ENCODE data around the gene ARHGAP36. TPM values are rescaled to one million over a fixed set of nuclear protein-coding genes. Genes with fewer than 3 reads are reported as not detected.

The ARHGAP36 gene, protein sequence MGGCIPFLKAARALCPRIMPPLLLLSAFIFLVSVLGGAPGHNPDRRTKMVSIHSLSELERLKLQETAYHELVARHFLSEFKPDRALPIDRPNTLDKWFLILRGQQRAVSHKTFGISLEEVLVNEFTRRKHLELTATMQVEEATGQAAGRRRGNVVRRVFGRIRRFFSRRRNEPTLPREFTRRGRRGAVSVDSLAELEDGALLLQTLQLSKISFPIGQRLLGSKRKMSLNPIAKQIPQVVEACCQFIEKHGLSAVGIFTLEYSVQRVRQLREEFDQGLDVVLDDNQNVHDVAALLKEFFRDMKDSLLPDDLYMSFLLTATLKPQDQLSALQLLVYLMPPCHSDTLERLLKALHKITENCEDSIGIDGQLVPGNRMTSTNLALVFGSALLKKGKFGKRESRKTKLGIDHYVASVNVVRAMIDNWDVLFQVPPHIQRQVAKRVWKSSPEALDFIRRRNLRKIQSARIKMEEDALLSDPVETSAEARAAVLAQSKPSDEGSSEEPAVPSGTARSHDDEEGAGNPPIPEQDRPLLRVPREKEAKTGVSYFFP
- not detected in 2 replicates for total RNA-seq

GRCh38 chrX:131058136-131058868 lies at the start of gene ARHGAP36:
TSS of gene ARHGAP36 (plus strand) at chrX:131058346. CDS start at chrX:131081666, 23,320 bp downstream.

Other genes with a start within 250 kb of the ARHGAP36 start
- 10.3 and 11.6 TPM in 2 replicates for gene ENOX2, start 155.1 kb upstream of the ARHGAP36 start, total RNA-seq
- 0.07 TPM in 1 of 2 replicates, not detected in the other for gene IGSF1, start 231.0 kb downstream of the ARHGAP36 start, total RNA-seq

Data from airway epithelial cell (primary cell).